Fibroblast of the aortic adventitia (primary cell): ENCODE data around the gene RAB24. TPM values are rescaled to one million over a fixed set of nuclear protein-coding genes. Genes with fewer than 3 reads are reported as not detected.
"Not testable (repeated sequence)": the region's sequence is repeated elsewhere in the genome, so short reads cannot be mapped to it uniquely, and the experiment has no call there.

Experiments used
- DNase-seq: peaks from one replicate; pipeline ENCODE4 v3.0.0-alpha.2; 2010; ENCODE audit warnings: low read depth
- H3K4me3 ChIP-seq: 2 replicates; pipeline ENCODE4 v1.5.1; 2011; ENCODE audit warnings: low read depth, mild to moderate bottlenecking, control low read depth, low read length, moderate library complexity
- total RNA-seq: library from RNA; depleted of rRNA; stranded (reverse); fragments of >200 nt; gene quantifications from 2 replicates; pipeline ENCODE4 v1.2.3, GENCODE V29; 2012; ENCODE audit warnings: low replicate concordance
- TF ChIP-seq, protein P1 (sequence below): IDR thresholded peaks from 2 replicates; pipeline ENCODE4 v1.5.1; 2011; ENCODE audit warnings: mild to moderate bottlenecking, low read length, control low read depth, inconsistent platforms; ENCODE audit not compliant: insufficient read depth

RAB24 gene
- total RNA-seq, 1 donor, result 11.6 TPM

DNA sequence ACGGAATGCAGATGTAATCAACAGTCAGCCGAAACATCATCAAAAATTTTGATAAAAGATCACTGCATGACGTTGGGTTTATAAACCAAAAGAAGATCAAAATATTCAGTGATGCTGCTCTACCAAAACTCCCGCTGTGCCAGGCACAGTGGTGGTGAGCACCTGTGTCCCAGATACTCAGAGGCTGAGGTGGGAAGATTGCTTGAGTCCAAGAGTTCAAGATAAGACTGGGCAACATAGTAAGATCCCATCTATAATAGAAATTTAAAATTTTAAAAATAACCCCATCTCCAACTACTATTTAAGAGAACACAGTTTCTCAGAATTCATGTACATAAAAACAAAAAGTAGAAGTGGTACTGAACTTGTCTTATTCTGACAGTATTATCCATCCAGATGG is 44.2 kb upstream of the RAB24 start:
- no peak overlapping the region for H3K4me3 ChIP-seq
- DNase-seq, result no peak
- TF ChIP-seq, protein P1, sequence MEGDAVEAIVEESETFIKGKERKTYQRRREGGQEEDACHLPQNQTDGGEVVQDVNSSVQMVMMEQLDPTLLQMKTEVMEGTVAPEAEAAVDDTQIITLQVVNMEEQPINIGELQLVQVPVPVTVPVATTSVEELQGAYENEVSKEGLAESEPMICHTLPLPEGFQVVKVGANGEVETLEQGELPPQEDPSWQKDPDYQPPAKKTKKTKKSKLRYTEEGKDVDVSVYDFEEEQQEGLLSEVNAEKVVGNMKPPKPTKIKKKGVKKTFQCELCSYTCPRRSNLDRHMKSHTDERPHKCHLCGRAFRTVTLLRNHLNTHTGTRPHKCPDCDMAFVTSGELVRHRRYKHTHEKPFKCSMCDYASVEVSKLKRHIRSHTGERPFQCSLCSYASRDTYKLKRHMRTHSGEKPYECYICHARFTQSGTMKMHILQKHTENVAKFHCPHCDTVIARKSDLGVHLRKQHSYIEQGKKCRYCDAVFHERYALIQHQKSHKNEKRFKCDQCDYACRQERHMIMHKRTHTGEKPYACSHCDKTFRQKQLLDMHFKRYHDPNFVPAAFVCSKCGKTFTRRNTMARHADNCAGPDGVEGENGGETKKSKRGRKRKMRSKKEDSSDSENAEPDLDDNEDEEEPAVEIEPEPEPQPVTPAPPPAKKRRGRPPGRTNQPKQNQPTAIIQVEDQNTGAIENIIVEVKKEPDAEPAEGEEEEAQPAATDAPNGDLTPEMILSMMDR, result no peak

DNA sequence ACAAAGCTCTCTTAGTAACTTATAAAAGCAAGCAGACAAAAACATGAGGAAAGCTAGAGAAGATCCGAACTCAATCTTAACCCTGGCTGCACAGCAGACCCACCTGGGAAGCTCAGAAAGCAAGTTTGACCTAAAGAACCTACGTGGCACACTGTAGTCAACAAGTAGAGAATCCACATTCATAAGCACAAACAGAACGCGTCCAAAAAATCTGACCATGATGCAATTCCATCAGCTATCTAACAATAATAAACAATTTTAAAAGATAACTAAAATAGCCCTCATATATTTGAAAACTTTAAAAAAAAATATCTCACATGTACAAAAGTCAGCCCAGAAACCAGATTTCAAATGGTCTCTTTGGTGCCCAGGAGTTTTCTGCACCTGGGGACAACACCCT is 43.3 kb upstream of the RAB24 start:
- TF ChIP-seq, protein P1, result no peak
- no peak overlapping the region for H3K4me3 ChIP-seq
- DNase-seq, result no peak

DNA sequence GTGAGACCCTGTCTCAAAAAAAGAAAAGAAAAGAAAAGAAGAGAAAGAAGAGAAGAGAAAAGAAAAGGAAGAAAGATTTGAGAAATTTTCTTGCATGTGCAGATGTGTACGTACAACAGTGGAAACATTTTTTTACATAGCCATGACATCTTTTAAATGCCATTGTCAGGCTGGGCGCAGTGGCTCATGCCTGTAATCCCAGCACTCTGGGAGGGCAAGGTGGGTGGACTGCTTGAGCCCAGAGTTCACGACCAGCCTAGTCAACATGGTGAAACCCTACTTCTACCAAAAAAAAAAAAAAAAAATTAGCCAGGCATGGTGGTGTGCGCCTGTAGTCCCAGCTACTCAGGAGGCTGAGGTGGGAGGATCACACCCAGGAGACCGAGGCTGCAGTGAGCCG is 41.4 kb upstream of the RAB24 start:
- TF ChIP-seq, protein P1, result no peak
- no peak for DNase-seq
- H3K4me3 ChIP-seq, result no peak overlapping the region

DNA sequence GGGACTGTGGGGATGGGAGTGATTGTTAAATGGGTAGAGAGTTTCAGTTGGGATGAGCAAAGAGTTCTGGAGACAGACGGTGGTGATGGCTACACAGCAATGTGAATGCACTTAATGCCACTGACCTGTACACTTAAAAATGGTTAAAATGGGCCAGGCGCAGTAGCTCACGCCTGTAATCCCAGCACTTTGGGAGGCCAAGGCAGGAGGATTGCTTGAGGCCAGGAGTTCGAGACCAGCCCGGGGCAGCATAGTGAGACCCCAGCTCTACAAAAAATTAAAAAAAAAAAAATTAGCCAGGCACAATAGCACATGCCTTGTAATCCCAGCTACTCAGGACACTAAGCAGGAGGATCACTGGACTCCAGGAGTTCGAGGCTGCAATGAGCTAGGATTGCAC is 40.3 kb upstream of the RAB24 start:
- DNase-seq, result no peak
- H3K4me3 ChIP-seq, result no peak overlapping the region
- TF ChIP-seq, protein P1, result no peak

DNA sequence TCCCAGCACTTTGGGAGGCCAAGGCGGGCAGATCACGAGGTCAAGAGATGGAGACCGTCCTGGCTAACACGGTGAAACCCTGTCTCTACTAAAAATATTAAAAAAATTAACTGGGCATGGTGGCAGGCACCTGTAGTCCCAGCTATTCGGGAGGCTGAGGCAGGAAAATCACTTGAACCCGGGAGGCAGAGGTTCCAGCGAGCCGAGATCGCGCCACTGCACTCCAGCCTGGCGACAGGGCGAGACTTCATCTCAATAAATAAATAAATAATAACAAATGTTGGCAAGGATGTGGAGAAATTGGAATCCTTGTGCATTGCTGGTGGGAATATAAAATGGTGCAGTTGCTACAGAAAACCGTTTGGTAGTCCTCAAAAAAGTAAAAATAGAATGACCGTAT is 39.5 kb upstream of the RAB24 start:
- not testable (repeated sequence) for DNase-seq

DNA sequence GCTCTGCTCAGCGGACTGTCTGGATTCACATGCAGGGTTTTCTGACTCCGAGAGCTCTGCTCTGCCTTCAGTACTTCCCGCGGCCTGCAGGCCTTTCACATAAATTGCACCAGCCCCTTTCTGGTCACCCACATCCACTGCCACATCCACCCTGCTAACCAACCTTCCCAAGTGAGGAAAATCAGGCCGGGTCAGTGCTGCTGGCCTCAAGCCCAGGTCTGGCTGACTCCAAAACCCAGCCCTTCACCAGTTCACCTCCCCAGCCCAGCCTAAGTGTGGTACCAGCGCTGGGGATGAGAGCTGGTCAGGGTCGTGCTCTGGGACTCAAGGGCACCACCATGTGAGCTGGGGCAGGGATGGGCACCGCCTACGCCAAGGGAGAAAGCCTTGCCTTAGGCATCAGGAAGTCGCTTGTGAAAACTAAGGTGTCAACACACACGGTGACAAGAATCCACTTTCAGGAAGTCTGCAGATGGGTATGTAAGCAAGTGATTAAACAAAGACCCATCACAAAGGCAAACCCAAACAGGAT is 35.7 kb upstream of the RAB24 start:
- TF ChIP-seq, protein P1, result no peak
- no peak for DNase-seq
- H3K4me3 ChIP-seq, result no peak overlapping the region

More for the DNA sequence above, 39.5 kb upstream of the RAB24 start:
- not testable (repeated sequence) for H3K4me3 ChIP-seq

DNA sequence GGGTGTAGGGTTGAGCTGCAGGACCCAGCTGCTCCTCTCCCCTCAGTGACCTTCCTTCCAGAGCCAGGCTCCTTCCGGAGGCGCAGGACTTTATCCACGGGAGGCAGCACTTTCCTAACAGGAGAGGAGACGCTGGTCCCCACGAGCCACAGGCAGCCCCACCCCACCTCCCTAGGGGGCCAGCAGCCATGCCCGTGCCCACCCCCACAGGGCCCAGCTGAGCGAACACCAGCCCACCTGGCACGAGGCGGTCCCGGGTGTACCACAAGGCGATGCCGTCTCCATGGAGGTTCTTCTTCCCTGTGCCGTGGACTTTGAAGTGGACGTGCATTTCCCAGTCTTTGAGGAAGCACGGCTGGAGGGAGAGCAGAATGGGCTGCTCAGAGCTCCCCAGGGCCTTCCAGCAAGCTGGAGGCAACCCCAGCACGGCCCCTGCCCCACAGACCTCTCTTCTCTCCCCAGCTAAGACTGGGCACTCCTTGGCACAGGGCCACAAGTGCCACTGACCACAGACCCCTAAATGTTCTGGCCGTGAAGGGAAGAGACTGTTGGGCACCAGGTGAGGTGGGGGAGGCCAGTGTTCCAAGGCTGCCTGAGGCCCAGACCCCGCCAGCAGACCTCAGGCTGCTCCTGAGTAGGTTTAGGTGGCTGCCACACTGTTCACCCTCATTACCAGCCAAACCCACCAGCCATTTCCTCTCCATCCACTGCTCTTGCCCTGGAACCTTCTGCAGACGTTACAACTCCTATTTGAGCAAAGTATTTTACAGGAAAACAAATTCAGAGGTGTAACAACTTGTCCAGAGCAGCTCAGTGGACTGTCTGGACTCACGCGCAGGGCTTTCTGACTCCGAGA is 35.0 kb upstream of the RAB24 start:
- DNase-seq, result no peak
- H3K4me3 ChIP-seq, result no peak overlapping the region
- TF ChIP-seq, protein P1, result no peak
